ENCODE measurements around the gene CT47C1. TPM values are rescaled to one million over a fixed set of nuclear protein-coding genes. Genes with fewer than 3 reads are reported as not detected.

The CT47C1 gene
- total RNA-seq, 2 donors from 2014 or later: not detected

GRCh38 chrX:119067023-119067739, 5.6 kb upstream of the CT47C1 start:
- Mint-ChIP-seq H3K36me3 (ENCODE audit: low read depth) (no peaks in the 10 kb centered on the region), H3K27ac (no peak overlapping the region), H3K9me3 (peaks cover 30% of the 10 kb centered on the region), H3K4me3 (no peak overlapping the region), H3K27me3 (ENCODE audit: insufficient read depth) (peaks cover 8% of the 10 kb centered on the region), H3K4me1 (peaks cover 7% of the 10 kb centered on the region)
- Histone ChIP-seq H3K9ac (ENCODE audit: extremely low read depth, low read length, poor library complexity, severe bottlenecking) (no peak overlapping the region), H3K4me3 (ENCODE audit: low read length) (no peak overlapping the region), H3K9me3 (ENCODE audit: control insufficient read depth, low read length) (no peaks in the 10 kb centered on the region), H3K27me3 (ENCODE audit: control insufficient read depth, insufficient read depth, low read length, poor library complexity, severe bottlenecking) (peaks cover 15% of the 10 kb centered on the region), H3K36me3 (ENCODE audit: control insufficient read depth, insufficient read depth, low read length) (no peaks in the 10 kb centered on the region), H3K4me1 (ENCODE audit: control insufficient read depth, insufficient read depth, low read length) (no peaks in the 10 kb centered on the region), H3K27ac (ENCODE audit: low read depth, low read length) (no peak overlapping the region)
- peak; percentile 79 for DNase-seq
- 0 to 6% methylated on average over 1 to 7 of the region's 7 CpGs for WGBS, 2 experiments (ENCODE audit: insufficient coverage in 1 of 2, insufficient read length in 1 of 2)
- TF ChIP-seq, protein P1, sequence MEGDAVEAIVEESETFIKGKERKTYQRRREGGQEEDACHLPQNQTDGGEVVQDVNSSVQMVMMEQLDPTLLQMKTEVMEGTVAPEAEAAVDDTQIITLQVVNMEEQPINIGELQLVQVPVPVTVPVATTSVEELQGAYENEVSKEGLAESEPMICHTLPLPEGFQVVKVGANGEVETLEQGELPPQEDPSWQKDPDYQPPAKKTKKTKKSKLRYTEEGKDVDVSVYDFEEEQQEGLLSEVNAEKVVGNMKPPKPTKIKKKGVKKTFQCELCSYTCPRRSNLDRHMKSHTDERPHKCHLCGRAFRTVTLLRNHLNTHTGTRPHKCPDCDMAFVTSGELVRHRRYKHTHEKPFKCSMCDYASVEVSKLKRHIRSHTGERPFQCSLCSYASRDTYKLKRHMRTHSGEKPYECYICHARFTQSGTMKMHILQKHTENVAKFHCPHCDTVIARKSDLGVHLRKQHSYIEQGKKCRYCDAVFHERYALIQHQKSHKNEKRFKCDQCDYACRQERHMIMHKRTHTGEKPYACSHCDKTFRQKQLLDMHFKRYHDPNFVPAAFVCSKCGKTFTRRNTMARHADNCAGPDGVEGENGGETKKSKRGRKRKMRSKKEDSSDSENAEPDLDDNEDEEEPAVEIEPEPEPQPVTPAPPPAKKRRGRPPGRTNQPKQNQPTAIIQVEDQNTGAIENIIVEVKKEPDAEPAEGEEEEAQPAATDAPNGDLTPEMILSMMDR (conservative IDR thresholded peaks at IDR 0.05): peak; percentile 74

- TF ChIP-seq, protein P1 (conservative IDR thresholded peaks at IDR 0.05): no peak
- H3K36me3 ChIP-seq (ENCODE audit: control insufficient read depth, insufficient read depth, low read length): no peaks in the 10 kb centered on the region
- 100% methylated on average over 1 of the region's 1 CpG; no CpG with 5 or more reads in 1 of the 2 experiments for WGBS, 2 experiments (ENCODE audit: insufficient coverage in 1 of 2, insufficient read length in 1 of 2)
- H3K4me3 Mint-ChIP-seq: no peak overlapping the region
- H3K4me1 Mint-ChIP-seq: no peaks in the 10 kb centered on the region
- no peaks in the 10 kb centered on the region for H3K4me1 ChIP-seq (ENCODE audit: control insufficient read depth, insufficient read depth, low read length)
- peaks cover 15% of the 10 kb centered on the region for H3K27me3 ChIP-seq (ENCODE audit: control insufficient read depth, insufficient read depth, low read length, poor library complexity, severe bottlenecking)
- H3K36me3 Mint-ChIP-seq (ENCODE audit: low read depth): no peaks in the 10 kb centered on the region
- H3K9me3 Mint-ChIP-seq: peaks cover 34% of the 10 kb centered on the region
- H3K27ac ChIP-seq (ENCODE audit: low read depth, low read length): no peak overlapping the region
- H3K9me3 ChIP-seq (ENCODE audit: control insufficient read depth, low read length): no peaks in the 10 kb centered on the region
- H3K27me3 Mint-ChIP-seq (ENCODE audit: insufficient read depth): peaks cover 12% of the 10 kb centered on the region
- H3K9ac ChIP-seq (ENCODE audit: extremely low read depth, low read length, poor library complexity, severe bottlenecking): no peak overlapping the region
- DNase-seq: no peak
- H3K4me3 ChIP-seq (ENCODE audit: low read length): no peak overlapping the region
- H3K27ac Mint-ChIP-seq: no peak overlapping the region
Measured at GRCh38 chrX:119069128-119069527, 3.7 kb upstream of the CT47C1 start.

- H3K9me3 Mint-ChIP-seq: peaks cover 33% of the 10 kb centered on the region
- H3K9me3 ChIP-seq (ENCODE audit: control insufficient read depth, low read length): no peaks in the 10 kb centered on the region
- no peak overlapping the region for H3K27ac ChIP-seq (ENCODE audit: low read depth, low read length)
- H3K27me3 Mint-ChIP-seq (ENCODE audit: insufficient read depth): peaks cover 12% of the 10 kb centered on the region
- H3K4me1 Mint-ChIP-seq: no peaks in the 10 kb centered on the region
- 100% methylated on average over 1 of the region's 1 CpG; no CpG with 5 or more reads in 1 of the 2 experiments for WGBS, 2 experiments (ENCODE audit: insufficient coverage in 1 of 2, insufficient read length in 1 of 2)
- no peaks in the 10 kb centered on the region for H3K36me3 ChIP-seq (ENCODE audit: control insufficient read depth, insufficient read depth, low read length)
- no peak overlapping the region for H3K9ac ChIP-seq (ENCODE audit: extremely low read depth, low read length, poor library complexity, severe bottlenecking)
- no peaks in the 10 kb centered on the region for H3K36me3 Mint-ChIP-seq (ENCODE audit: low read depth)
- H3K27ac Mint-ChIP-seq: no peak overlapping the region
- DNase-seq: no peak
- no peaks in the 10 kb centered on the region for H3K4me1 ChIP-seq (ENCODE audit: control insufficient read depth, insufficient read depth, low read length)
- TF ChIP-seq, protein P1 (conservative IDR thresholded peaks at IDR 0.05): no peak
- no peak overlapping the region for H3K4me3 ChIP-seq (ENCODE audit: low read length)
- no peak overlapping the region for H3K4me3 Mint-ChIP-seq
- H3K27me3 ChIP-seq (ENCODE audit: control insufficient read depth, insufficient read depth, low read length, poor library complexity, severe bottlenecking): peaks cover 15% of the 10 kb centered on the region
Measured at GRCh38 chrX:119069762-119070161, 3.0 kb upstream of the CT47C1 start.
